OCI-LY7 (cell line): ENCODE data around the gene HAPSTR1. TPM values are rescaled to one million over a fixed set of nuclear protein-coding genes. Genes with fewer than 3 reads are reported as not detected.
"Not testable (repeated sequence)": the region's sequence is repeated elsewhere in the genome, so short reads cannot be mapped to it uniquely, and the experiment has no call there.

Source experiments
- BruUV-seq: library from RNA; stranded (reverse); fragments of 400-500 nt; replicated peaks from 2 replicates; lab custom pipeline; 2021; lab: Mats Ljungman, UMichigan
- CTCF ChIA-PET: fragments of 300-600 bp; sonication (Branson Sonifier 250); formaldehyde crosslinking; loops from one replicate; lab custom pipeline; 2022; ENCODE audit warnings: antibody characterized with exemption; ENCODE audit not compliant: unreplicated experiment; lab: Charles Lee
- POLR2A ChIA-PET: fragments of 300-600 bp; sonication (Branson Sonifier 250); formaldehyde crosslinking; loops from one replicate; lab custom pipeline; 2022; ENCODE audit warnings: antibody characterized with exemption; lab: Charles Lee
- DNase-seq: peaks from one replicate; pipeline ENCODE4 v3.0.0-alpha.2; 2015; ENCODE audit warnings: low spot score
- H2AFZ ChIP-seq: fragments of 200-600 bp; sonication (generic), shearing (Covaris generic); 2 replicates; pipeline ENCODE4 v1.6.1; 2014; ENCODE audit warnings: mild to moderate bottlenecking, antibody characterized with exemption, low read length, moderate library complexity
- H3K27ac ChIP-seq: fragments of 200-600 bp; sonication (generic); 2 replicates; pipeline ENCODE4 v1.5.1; 2014; ENCODE audit warnings: mixed run types, low read depth, mild to moderate bottlenecking, moderate library complexity, low read length, inconsistent platforms; ENCODE audit not compliant: poor library complexity, severe bottlenecking
- H3K36me3 ChIP-seq: fragments of 200-600 bp; sonication (generic); 2 replicates; pipeline ENCODE4 v1.6.1; 2014; ENCODE audit warnings: mild to moderate bottlenecking, antibody characterized with exemption, low read length, moderate library complexity, mixed read lengths; ENCODE audit not compliant: insufficient read depth
- H3K4me1 ChIP-seq: fragments of 200-600 bp; sonication (generic); 2 replicates; pipeline ENCODE4 v1.5.1; 2014; ENCODE audit warnings: mild to moderate bottlenecking, low read length; ENCODE audit not compliant: insufficient read depth, poor library complexity, severe bottlenecking
- H3K4me2 ChIP-seq: fragments of 200-600 bp; sonication (generic); 2 replicates; pipeline ENCODE4 v1.6.1; 2014; ENCODE audit warnings: mild to moderate bottlenecking, low read length
- H3K4me3 ChIP-seq: fragments of 200-600 bp; sonication (generic); 2 replicates; pipeline ENCODE4 v1.5.1; 2014; ENCODE audit warnings: mild to moderate bottlenecking, low read depth, low read length; ENCODE audit not compliant: poor library complexity, severe bottlenecking
- H3K79me2 ChIP-seq: fragments of 200-600 bp; sonication (generic); 2 replicates; pipeline ENCODE4 v1.6.1; 2016; ENCODE audit warnings: low read depth, mild to moderate bottlenecking, low read length, moderate library complexity, mixed read lengths; ENCODE audit not compliant: insufficient read depth
- H3K9me2 ChIP-seq: fragments of 200-600 bp; sonication (generic); 2 replicates; pipeline ENCODE4 v1.6.1; 2016; ENCODE audit warnings: mild to moderate bottlenecking, low read length, mixed read lengths; ENCODE audit not compliant: insufficient read depth
- H3K9me3 ChIP-seq: fragments of 200-600 bp; sonication (generic); 2 replicates; pipeline ENCODE4 v1.6.1; 2014; ENCODE audit warnings: mild to moderate bottlenecking, mixed run types, low read length, mixed read lengths
- H4K20me1 ChIP-seq: fragments of 200-600 bp; sonication (generic); 2 replicates; pipeline ENCODE4 v1.6.1; 2014; ENCODE audit warnings: mild to moderate bottlenecking, antibody characterized with exemption, low read length, moderate library complexity, mixed read lengths; ENCODE audit not compliant: insufficient read depth
- CTCF ChIP-seq: fragments of 200-600 bp; sonication (generic); conservative IDR thresholded peaks from 2 replicates; pipeline ENCODE4 v1.5.1; 2014; ENCODE audit warnings: mild to moderate bottlenecking, antibody characterized with exemption, low read length, moderate library complexity, mixed read lengths
- EZH2phosphoT487 ChIP-seq: fragments of 200-600 bp; sonication (generic); IDR thresholded peaks from 2 replicates; pipeline ENCODE4 v1.6.1; 2018; ENCODE audit warnings: low read depth, borderline replicate concordance, mild to moderate bottlenecking, mixed run types, antibody characterized with exemption, low read length, moderate library complexity, mixed read lengths
- intact Hi-C: fragments of 100-400 bp; cut with micrococcal nuclease; formaldehyde crosslinking; loops from one replicate; pipeline ENCODE4 v1.10.0; 2022; ENCODE audit not compliant: unreplicated experiment
- total RNA-seq, 2 experiments: library from RNA; depleted of rRNA in 1 of 2; stranded (reverse); fragments of >200 nt in 1 of 2; shearing (Covaris generic) in 1 of 2; gene quantifications; 2 replicates each; pipeline ENCODE4 v1.2.3, GENCODE V29; 2014 to 2022

Gene HAPSTR1
- total RNA-seq, 2 experiments from 2014 or later: 50.9 to 71.5 TPM

DNA sequence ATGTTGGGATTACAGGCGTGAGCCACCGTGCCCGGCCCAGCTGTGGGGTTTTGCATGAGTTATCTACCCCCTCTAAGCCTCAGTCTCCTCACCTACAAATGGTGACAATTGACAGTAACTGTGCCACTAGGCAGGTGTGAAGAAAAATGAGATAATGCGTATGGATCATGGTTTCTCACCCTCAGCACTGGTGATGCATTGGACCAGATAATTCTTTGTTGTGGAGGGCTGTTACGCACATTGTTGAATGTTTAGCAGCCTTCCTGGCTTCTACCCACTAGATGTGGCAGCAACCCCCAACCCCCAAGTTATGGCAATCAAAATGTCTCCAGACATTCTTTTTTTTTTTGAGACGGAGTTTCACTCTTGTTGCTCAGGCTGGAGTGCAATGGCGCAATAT is 9.0 kb upstream of the HAPSTR1 start:
- Histone ChIP-seq H3K4me1 (peaks cover 31% of the 10 kb centered on the region), H3K9me2 (no peaks in the 10 kb centered on the region), H2AFZ (no peak overlapping the region), H3K79me2 (no peaks in the 10 kb centered on the region), H3K36me3 (no peaks in the 10 kb centered on the region), H4K20me1 (no peaks in the 10 kb centered on the region), H3K4me2 (no peak overlapping the region), H3K4me3 (no peak overlapping the region), H3K9me3 (peaks cover 4% of the 10 kb centered on the region; the same call in 1 of the 2 replicates), H3K27ac (no peak overlapping the region)
- no TSS peak for BruUV-seq
- intact Hi-C loops: no loop called here
- no peak for DNase-seq
- TF ChIP-seq CTCF (no peak), EZH2phosphoT487 (no peak)
- POLR2A ChIA-PET: no interaction called here
- CTCF ChIA-PET: no interaction called here

GRCh38 chr16:9087733-9088132 is 3.7 kb upstream of the HAPSTR1 start:
- DNase-seq, H3K4me2 ChIP-seq, H3K9me2 ChIP-seq, H3K36me3 ChIP-seq, H3K4me3 ChIP-seq, CTCF ChIA-PET, H4K20me1 ChIP-seq, H2AFZ ChIP-seq, H3K27ac ChIP-seq, BruUV-seq, intact Hi-C loops, H3K9me3 ChIP-seq: not testable (repeated sequence)
- Histone ChIP-seq H3K4me1 (peaks cover 21% of the 10 kb centered on the region), H3K79me2 (peaks cover 12% of the 10 kb centered on the region)
- POLR2A ChIA-PET: interaction anchor here (1.0 kb wide), 1 partner anchor 219 kb away, joined by 3 read pairs; the partner anchor contains the start of gene CARHSP1

- H3K9me2 ChIP-seq: no peaks in the 10 kb centered on the region
- peaks cover 23% of the 10 kb centered on the region for H3K79me2 ChIP-seq
- no peak for DNase-seq
- H3K36me3 ChIP-seq: peaks cover 13% of the 10 kb centered on the region
- BruUV-seq: no TSS peak
- no peak overlapping the region for H3K27ac ChIP-seq
- peaks cover 22% of the 10 kb centered on the region for H3K4me1 ChIP-seq
- H3K4me2 ChIP-seq: no peak overlapping the region
- ChIA-PET POLR2A (interaction anchor here (1.0 kb wide), 2 partner anchors 16 to 220 kb away, joined by 3 read pairs; partner anchors contain the start of gene CARHSP1), CTCF (no interaction called here)
- H2AFZ ChIP-seq: no peak overlapping the region
- intact Hi-C loops: no loop called here
- H3K9me3 ChIP-seq: peaks cover 4% of the 10 kb centered on the region; the same call in 1 of the 2 replicates
- H4K20me1 ChIP-seq: peaks cover 12% of the 10 kb centered on the region
- H3K4me3 ChIP-seq: no peak overlapping the region
- TF ChIP-seq CTCF (no peak), EZH2phosphoT487 (no peak)
Measured at GRCh38 chr16:9088848-9089247, 2.6 kb upstream of the HAPSTR1 start.
